ENCODE data around the gene SRD5A1.
"Not testable (repeated sequence)": the region's sequence is repeated elsewhere in the genome, so short reads cannot be mapped to it uniquely, and the experiment has no call there.

The SRD5A1 gene

DNA sequence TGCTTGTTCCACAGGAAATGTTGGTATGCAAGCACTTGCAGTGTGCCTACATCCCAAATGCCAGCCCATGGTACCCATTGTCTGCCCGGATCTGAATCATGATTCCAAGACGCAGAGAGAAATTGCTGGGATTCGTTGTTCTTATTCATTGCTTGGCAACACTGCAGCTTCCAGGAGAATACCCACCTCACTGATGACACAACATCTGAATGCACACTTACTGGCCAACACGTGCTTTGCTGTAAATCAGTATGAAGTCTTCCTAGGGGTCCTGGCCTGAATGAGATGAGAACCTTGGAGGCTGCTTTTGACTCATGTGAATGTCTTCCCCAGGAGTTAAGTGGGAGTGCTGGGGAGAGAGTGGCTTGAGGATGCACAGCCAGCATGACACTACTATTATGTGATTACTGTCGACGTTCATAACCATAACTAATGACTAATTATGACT lies 11.6 kb downstream of the SRD5A1 start:
- no peak for DNase-seq (ENCODE audit: low read depth)

DNA sequence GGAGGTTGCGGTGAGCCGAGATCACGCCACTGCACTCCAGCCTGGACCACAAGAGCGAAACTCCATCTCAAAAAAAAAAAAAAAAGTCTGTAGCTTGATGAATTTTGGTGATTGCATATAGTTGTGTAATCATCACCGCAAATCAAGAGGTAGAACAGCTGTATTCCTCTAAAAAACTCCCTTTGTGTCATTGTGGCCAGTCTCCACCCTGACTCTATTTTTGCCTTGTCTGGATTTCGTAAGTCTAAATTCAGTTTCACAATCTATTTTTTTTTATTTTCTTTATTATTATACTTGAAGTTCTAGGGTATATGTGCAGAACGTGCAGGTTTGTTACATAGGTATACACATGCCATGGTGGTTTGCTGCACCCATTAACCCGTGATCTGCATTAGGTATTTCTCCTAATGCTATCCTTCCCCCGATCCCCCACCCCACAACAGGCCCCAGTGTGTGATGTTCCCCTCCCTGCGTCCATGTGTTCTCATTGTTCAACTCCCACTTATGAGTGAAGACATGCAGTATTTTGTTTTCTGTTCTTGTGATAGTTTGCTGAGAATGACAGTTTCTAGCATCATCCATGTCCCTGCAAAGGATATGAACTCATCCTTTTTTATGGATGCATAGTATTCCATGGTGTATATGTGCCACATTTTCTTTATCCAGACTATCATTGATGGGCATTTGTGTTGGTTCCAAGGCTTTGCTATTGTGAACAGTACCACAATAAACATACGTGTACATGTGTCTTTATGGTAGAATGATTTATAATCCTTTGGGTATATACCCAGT lies 12.5 kb downstream of the SRD5A1 start:
- not testable (repeated sequence) for DNase-seq (ENCODE audit: low read depth)

DNA sequence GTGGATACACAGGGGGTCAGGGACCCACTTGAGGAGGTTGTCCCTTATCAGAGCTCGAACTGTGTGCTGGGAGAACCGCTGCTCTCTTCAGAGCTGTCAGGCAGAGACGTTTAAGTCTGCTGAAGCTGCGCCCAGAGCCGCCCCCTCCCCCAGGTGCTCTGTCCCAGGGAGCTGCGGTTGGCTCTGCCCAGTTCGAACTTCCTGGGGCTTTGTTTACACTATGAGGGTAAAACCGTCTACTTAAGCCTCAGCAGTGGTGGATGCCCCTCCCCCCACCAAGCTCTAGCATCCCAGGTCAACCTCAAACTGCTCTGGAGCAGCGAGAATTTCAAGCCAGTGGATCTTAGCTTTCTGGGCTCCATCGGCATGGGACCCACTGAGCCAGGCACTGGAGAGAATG lies 15.9 kb downstream of the SRD5A1 start:
- no peak for DNase-seq (ENCODE audit: low read depth)

DNA sequence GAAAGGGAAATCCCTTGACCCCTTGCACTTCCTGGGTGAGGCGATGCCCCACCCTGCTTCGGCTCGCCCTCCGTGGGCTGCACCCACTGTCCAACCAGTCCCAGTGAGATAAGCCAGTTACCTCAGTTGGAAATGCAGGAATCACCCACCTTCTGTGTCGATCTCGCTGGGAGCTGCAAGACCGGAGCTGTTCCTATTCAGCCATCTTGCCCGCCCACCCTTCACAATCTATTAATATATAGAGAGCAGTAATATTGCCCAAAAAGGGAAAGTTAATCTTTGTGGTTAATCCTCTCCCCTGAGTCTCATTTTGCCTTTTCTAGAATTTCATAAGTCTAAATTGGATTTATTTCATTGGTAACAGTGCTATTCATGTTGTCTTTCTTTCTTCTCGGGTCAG lies 16.4 kb downstream of the SRD5A1 start:
- no peak for DNase-seq (ENCODE audit: low read depth)

DNA sequence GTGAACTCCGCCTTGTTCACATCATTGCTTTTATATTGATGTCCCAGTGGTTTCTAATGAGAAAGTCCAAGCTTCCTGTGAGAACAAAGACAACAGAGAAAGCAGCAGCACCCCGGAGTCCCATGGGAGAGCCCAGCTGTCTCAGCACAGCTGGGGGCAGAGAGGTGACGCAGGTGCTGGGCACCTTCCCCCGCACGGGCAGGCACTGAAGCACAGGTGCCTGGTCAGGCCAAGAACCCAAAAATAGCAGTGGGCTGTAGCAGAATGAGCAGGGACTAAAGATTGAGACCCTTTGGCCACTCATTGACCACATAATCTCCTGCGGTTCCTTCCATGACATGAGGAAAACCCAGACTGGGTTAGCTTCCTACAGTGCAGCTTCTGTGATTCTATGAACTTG lies 18.8 kb downstream of the SRD5A1 start:
- DNase-seq (ENCODE audit: low read depth): no peak

DNA sequence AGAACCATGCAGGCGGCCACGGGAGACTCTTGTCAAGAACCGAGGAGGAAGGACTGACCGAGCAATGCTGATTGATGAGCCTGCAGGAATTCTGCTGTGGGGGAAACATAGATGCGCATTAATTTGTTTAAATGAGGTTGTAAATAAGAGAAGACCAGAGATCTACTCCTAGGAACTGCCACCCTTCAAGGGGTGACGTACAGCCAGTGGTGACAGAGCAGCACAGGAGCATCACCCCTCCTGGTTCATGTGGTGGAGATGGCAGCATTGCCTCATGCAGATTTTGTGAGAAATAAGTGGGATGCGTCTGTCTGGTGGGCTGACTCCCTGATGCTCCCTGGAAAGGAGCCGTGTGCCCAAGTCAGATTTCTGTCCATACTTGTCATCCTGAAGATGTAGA lies 22.2 kb downstream of the SRD5A1 start:
- DNase-seq (ENCODE audit: low read depth): no peak

DNA sequence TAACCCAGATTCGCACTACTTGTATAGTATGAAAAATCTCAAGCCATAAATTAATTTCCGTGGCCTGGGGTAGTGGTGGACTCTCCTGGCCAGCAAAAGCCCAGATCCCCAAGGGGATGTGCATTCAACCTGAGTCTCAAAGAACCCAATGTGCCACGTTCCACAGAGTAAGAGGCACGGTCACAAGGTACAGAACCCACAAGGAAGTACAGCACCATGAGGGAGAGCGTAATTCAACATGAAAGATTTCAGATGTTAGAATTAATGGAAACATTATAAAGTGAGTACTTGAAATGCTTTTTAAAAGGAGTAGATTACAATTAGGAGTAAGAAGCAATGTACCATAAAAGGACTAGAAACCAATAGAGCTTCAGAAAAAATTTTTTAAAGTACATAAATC lies 23.4 kb downstream of the SRD5A1 start:
- no peak for DNase-seq (ENCODE audit: low read depth)

DNA sequence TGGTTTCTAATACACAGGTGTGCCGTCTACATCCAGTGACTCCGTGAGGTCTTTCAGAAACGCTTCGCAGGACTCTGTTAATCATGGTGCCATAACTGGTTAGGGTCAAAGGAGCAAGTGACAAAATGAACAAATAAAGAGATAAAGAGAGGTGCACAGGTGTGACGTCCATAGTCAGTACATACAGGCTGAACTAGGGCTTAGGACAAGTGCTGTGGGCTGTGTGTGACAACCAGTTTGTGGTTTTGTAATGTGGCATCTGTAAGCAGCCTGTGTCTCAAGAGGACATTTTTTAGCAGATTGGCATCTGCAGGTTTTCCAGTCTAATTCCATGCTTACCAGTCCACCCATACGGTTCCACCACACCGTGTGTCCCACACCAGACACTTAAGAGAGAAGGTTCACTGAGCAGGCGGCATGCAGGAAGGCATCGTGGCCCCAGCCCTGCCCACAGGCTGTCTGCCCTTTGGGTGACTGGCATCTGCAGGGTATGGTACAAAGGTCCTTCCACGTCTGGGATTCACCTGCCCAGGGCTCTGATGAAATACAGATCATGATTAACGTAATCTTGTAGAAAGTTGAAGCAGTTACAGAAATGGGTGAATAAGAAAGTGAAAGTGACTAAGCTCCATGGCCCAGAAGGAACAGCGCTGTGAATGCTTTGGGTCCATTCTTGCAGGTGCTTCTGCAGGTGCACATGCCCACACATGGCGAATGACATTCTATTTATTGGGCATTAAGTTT lies 26.9 kb downstream of the SRD5A1 start:
- DNase-seq (ENCODE audit: low read depth): no peak

DNA sequence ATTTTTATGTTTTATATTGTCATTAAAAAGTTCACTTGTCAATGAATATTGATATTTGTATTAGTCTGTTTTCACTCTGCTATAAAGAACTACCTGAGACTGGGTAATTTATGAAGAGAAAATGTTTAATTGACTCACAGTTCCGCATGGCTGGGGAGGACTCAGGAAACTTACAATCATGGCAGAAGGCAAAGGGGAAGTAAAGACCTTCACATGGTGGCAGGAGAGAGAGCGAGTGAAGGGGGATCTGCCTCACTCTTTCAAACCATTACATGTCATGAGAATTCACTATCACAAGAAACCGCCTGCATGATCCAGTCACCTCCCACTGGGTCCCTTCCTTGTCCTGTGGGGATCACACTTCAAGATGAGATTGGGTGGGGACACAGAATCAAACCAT lies 27.4 kb downstream of the SRD5A1 start:
- no peak for DNase-seq (ENCODE audit: low read depth)

DNA sequence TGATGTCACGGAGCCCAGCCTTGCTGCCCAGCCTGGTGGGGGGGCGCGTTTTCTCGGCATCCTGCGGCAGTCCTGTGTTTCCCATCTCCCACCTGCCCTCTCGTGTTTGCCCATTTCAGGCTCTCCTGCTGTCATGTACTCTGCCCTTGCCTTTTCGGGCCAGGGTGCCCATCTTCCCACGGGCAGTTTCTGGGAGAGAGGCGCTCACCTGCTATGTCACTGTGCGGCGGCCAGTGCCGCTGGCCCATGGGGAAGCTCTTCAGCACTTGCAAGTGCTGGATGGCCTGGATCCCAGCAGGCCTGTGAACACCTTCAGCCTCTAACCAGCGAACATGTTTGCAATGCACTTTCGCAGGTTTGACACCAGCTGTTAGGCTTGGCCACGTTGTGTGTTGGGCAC lies 33.5 kb downstream of the SRD5A1 start:
- DNase-seq (ENCODE audit: low read depth): no peak

DNA sequence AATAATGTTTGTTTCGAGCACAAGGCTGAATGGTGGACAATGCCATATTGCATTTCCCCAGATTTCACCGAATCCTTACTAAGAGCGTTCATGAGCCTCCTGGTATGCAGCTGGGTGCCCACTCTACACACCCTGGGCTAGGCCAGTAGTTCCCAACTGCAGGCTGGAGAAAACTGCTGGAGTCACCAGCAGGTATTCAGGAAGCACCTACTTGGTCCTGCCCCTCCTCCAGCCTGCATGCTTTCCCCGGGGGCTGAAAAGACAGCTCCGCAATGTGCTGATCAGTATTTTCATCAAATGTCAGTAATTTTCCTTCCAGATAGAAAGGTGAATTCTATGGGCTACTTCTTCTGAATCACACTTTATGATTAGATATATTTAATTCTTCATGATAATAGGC lies 34.4 kb downstream of the SRD5A1 start:
- DNase-seq (ENCODE audit: low read depth): no peak

DNA sequence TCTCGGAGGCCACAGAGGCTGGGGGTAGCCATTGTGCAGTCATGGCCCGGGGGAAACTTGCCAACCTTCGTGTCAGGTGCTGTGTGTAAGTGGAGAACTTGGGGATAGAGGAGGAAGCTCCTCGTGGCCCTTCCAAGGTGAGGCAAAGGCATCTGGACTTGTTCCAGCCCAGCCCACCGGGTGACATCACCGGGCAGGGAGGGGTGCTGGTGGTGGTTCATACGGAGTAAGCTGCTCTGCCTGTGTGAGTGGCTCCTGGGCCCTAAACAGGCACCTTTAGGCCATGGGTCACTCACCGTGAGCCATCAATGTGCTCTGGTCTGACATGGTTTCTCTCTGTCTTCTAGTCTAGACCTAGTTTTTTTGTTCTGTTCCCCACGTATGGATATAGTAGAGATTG lies 35.5 kb downstream of the SRD5A1 start:
- DNase-seq (ENCODE audit: low read depth): not testable (repeated sequence)

DNA sequence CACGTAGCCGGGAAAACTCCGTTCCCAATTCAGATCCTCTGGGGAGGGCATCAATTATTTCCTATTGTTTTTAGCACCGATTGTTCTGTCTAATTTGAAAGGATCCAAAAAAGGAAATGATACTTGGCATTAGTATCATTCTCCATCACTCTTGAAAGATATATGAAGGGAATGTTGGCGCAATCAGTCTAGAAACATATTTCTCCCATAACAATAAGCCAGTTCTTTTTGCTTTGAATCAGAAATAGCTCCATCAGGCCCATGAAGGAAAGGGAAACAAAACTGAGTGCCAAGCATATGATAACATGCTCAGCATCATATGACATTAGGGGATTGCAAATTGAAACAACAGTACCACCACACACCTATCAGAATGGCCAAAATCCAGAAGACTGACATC lies 39.8 kb downstream of the SRD5A1 start:
- no peak for DNase-seq (ENCODE audit: low read depth)

DNA sequence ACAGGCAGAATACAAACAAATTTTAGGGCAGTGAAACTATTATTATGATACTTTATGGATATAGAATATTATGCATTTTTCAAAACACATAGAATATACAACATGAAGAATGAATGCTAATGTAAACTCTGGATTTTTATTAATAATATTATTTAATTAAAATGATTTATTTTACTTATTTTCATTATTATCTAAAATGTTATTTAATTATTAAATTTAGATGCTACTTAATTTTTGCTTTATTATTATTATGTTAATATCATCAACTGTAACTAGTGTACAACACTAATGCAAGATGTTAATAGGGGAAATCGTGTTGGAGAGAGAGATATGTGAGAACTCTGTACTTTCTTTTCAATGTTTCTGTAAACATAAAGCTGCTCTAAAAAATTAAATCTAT lies 40.7 kb downstream of the SRD5A1 start:
- DNase-seq (ENCODE audit: low read depth): no peak

DNA sequence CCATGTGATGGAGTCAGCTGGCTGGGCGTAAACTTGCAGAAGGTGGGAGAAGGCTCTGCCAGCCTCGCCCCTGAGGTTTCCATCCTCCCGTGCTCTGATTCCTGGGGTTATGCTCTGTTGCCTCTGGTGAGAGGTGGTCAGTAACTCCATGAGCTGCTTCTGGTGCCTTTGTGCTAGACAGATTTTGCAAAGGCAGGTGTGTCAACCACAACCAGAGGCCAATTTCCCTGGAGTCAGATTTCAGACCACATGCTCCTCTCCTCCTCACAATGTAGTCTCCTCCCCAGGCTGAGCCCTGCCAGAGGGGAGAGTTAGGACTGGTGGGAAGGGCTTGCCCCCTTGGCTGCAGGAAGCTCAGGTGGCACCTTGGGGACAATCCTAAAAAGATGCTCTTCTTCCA lies 41.2 kb downstream of the SRD5A1 start:
- no peak for DNase-seq (ENCODE audit: low read depth)

DNA sequence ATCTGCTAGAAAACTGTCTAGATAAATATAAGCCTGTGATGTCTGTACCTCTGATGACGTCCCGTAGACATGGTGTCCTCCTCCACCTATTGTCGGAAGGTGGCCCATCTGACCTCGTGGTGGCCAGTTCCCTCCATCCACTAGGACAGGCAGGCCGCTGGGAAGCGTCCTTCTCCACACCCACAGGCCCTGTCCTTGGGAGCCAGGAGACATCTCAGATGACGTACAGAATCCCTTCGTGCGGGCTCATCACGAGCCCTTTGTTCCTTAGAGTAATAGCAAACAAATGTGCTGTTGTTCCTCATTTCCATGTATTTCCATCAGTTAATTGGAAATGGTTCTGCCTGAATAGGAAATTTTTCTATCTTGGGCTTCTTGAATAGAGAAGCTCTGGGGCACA lies 41.6 kb downstream of the SRD5A1 start:
- no peak for DNase-seq (ENCODE audit: low read depth)

DNA sequence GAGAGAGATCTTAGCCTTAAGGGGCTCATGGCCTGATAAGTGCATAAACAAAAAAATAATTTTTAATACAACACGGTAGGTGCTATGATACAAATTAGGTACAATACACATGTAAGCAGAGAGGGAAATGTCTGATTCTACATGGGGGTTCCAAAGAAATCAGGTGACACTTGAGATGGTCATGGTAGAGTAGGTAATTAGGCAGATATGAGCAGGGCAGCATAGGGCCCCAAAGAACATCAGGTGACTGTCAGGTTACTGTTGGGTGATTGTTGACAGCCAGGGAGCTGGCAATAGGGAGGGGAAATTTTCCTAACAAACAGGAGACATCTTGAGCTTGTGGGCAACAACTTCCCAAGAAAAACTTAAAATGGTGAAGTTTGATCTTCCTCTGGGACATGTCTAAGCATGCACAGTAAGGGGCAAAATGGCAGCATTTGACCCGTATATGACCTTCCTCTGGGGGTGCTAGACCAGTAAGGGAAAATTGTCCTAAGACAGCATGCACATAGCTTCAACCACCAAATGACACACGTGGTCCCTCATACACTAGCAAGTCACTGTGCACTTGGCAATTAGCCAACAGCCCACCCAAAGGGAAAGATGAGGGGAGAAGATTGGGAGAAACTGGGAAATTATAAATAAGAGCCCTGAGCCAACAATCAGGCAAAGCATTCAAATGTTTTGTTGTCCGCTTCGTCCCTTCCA lies 42.7 kb downstream of the SRD5A1 start:
- no peak for DNase-seq (ENCODE audit: low read depth)

DNA sequence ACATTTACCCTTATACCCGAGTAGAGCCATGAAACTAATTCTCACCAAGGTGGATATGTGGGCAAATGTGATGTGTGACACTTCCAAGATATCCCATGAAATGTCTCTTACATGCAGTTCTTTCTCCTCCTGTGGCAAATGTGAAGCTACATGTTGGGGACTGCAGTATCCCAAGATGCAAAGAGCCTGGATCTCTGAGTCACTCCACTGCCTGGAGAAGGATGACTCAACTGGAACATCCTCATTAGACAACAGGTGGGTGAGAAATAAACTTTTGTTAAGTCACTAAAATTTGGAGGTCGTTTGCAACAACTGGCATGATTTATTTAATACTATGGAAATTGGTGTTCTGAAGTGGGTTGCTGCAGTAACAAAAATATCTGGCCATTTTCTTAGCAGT lies 43.5 kb downstream of the SRD5A1 start:
- DNase-seq (ENCODE audit: low read depth): no peak

DNA sequence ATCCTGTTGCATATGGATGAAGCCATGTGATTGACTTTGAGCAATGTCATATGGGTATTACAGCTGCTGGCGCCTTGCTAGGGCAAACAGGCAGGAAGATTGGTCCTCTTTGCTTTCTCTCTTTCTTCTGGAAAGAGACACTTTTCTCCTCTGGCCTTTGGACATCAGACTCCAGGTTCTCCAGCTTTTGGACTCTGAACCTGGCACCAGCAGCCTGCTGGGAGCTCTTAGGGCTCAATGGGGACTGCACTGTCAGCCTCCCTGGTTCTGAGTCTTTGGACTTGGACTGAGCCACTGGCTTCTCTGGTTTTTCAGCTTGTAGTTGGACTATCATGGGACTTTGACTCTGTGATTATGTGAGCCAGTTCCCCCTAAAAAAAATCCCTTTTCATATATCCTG lies 45.1 kb downstream of the SRD5A1 start:
- no peak for DNase-seq (ENCODE audit: low read depth)

DNA sequence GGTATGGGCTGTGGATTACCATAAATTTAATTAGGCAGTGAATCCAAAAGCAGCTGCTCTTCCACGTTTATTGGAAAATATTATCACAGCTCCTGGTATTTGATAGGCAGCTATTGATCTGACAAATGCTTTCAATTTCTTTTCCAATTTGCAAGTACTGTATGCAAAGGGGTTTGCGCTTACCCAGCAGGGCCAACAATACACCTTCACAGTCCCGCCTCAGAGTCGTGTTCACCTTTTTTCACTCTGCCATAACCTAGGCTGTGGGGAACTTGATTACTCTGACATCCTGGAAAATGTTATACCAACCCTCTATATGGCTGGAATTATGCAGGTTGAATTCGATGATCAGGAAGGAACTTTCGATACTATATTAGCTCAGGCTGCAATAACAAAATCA lies 47.7 kb downstream of the SRD5A1 start:
- no peak for DNase-seq (ENCODE audit: low read depth)

DNA sequence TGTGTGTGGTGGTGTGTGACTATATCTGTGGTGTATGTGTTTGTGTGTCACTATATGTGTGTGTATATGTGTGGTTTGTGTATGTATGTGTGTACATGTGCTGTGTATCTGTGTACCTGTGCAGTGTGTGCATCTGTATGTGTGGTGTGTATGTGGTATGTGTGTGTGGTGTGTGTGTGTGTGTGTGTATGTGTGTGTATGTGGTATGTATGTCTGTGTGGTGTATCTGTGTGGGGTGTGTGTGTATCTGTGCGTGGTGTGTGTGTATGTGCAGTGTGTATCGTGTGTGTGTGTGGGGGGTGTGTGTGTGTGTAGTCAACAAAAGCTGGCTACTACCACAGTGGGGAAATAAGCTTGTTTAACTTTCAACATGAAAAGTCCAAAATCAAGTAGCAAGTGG lies 48.4 kb downstream of the SRD5A1 start:
- DNase-seq (ENCODE audit: low read depth): no peak

DNA sequence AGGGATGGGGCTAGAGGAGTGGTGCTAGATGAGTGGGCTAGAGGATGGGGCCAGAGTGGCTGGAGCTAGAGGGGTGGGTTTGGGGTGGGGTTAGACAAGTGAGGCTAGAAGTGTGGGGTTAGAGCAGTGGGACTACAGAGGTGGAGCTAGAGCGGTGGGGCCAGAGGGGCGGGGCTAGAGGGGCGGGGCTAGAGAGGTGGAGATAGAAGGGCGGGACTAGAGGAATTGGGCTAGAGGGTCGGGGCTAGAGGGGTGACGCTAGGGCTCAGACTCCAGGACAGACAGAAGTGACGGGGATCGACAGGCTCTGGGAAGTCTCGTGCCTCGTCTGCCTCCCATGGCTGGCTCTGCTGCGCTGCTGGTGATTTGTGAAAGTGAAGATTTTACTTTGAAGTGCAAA lies 49.0 kb downstream of the SRD5A1 start:
- no peak for DNase-seq (ENCODE audit: low read depth)

DNA sequence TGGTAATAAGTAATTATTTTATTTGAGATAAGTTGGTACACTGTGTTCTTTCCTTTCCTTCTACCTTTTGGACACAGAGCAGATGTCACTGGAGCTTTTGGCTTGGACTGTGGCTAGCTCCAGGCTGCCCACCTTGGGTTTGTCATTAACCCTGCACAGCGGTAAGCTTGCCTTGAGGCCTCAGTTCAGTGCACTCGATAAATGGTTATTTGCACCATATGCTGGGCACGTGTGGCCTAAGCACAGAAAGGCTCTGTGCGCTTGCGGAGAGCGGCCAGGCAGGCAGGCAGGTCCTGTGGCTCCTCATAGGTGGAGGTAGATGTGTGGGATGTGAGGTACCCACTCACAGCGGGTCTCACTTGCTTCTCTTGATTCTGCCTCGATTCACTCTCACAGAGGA lies 50.0 kb downstream of the SRD5A1 start:
- no peak for DNase-seq (ENCODE audit: low read depth)

All from activated T-cell treated with anti-CD3 and anti-CD28 coated beads for 1 hour (primary cell).